Suprapubic skin (tissue), 3 donors: ENCODE results near the gene GPD1.

Experiments
- EP300 ChIP-seq: sonication (generic); formaldehyde crosslinking; IDR thresholded peaks from one replicate; pipeline ENCODE4 v1.6.1; 2017; ENCODE audit warnings: antibody characterized with exemption
- TF ChIP-seq, protein P1 (sequence below), 2 donors: fragments of 200-600 bp in 1 of 2; fragments of 450-650 bp in 1 of 2; sonication (generic) in 1 of 2; IDR thresholded peaks; one replicate each; pipeline ENCODE4 v1.5.1; 2016 to 2019; ENCODE audit warnings: antibody characterized with exemption in 2 of 2, mild to moderate bottlenecking in 1 of 2, moderate library complexity in 1 of 2

GRCh38 chr12:50103351-50103750, 457 bp upstream of the GPD1 start:
- TF ChIP-seq, protein P1, sequence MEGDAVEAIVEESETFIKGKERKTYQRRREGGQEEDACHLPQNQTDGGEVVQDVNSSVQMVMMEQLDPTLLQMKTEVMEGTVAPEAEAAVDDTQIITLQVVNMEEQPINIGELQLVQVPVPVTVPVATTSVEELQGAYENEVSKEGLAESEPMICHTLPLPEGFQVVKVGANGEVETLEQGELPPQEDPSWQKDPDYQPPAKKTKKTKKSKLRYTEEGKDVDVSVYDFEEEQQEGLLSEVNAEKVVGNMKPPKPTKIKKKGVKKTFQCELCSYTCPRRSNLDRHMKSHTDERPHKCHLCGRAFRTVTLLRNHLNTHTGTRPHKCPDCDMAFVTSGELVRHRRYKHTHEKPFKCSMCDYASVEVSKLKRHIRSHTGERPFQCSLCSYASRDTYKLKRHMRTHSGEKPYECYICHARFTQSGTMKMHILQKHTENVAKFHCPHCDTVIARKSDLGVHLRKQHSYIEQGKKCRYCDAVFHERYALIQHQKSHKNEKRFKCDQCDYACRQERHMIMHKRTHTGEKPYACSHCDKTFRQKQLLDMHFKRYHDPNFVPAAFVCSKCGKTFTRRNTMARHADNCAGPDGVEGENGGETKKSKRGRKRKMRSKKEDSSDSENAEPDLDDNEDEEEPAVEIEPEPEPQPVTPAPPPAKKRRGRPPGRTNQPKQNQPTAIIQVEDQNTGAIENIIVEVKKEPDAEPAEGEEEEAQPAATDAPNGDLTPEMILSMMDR (IDR thresholded peaks at IDR 0.05): no peak
- no peak for TF ChIP-seq EP300
